SJSA1 (cell line): ENCODE data around the gene KLHL1. TPM values are rescaled to one million over a fixed set of nuclear protein-coding genes. Genes with fewer than 3 reads are reported as not detected.
"Not testable (repeated sequence)": the region's sequence is repeated elsewhere in the genome, so short reads cannot be mapped to it uniquely, and the experiment has no call there.

ENCODE experiments used
- DNase-seq, 2 experiments: peaks; one replicate each; pipeline ENCODE4 v3.0.0-alpha.2; 2015 to 2020; ENCODE audit warnings: low spot score in 2 of 2, low read depth in 1 of 2
- H3K27ac ChIP-seq: fragments of 250-450 bp; sonication (Bioruptor Pico); 2 replicates; pipeline ENCODE4 v1.5.1; 2020; ENCODE audit warnings: mild to moderate bottlenecking, moderate library complexity
- H3K27me3 ChIP-seq: fragments of 250-450 bp; sonication (Bioruptor Pico); replicated peaks from 2 replicates; pipeline ENCODE4 v1.5.1; 2020; ENCODE audit warnings: mild to moderate bottlenecking, moderate library complexity
- H3K36me3 ChIP-seq: fragments of 250-450 bp; sonication (Bioruptor Pico); 2 replicates; pipeline ENCODE4 v1.5.1; 2020; ENCODE audit warnings: mild to moderate bottlenecking
- H3K4me1 ChIP-seq: fragments of 250-450 bp; sonication (Bioruptor Pico); replicated peaks from 2 replicates; pipeline ENCODE4 v1.6.1; 2021; ENCODE audit warnings: mild to moderate bottlenecking
- H3K4me3 ChIP-seq: fragments of 250-450 bp; sonication (Bioruptor Pico); 2 replicates; pipeline ENCODE4 v1.5.1; 2020; ENCODE audit warnings: mild to moderate bottlenecking
- H3K9me3 ChIP-seq: fragments of 250-450 bp; sonication (Bioruptor Pico); replicated peaks from 2 replicates; pipeline ENCODE4 v1.5.1; 2020; ENCODE audit warnings: mild to moderate bottlenecking
- total RNA-seq: library from RNA; depleted of rRNA; stranded (reverse); fragments of >200 nt; shearing (Covaris generic); gene quantifications from 2 replicates; pipeline ENCODE4 v1.2.3, GENCODE V29; 2014; rRNA removed

KLHL1 gene, protein sequence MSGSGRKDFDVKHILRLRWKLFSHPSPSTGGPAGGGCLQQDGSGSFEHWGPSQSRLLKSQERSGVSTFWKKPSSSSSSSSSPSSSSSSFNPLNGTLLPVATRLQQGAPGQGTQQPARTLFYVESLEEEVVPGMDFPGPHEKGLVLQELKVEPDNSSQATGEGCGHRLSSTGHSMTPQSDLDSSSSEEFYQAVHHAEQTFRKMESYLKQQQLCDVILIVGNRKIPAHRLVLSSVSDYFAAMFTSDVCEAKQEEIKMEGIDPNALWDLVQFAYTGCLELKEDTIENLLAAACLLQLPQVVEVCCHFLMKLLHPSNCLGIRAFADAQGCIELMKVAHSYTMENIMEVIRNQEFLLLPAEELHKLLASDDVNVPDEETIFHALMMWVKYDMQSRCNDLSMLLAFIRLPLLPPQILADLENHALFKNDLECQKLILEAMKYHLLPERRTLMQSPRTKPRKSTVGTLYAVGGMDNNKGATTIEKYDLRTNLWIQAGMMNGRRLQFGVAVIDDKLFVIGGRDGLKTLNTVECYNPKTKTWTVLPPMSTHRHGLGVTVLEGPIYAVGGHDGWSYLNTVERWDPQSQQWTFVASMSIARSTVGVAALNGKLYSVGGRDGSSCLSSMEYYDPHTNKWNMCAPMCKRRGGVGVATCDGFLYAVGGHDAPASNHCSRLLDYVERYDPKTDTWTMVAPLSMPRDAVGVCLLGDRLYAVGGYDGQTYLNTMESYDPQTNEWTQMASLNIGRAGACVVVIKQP
- not detected in 2 replicates for total RNA-seq

- no peak within 1 kb of the TSS for H3K27ac ChIP-seq
- no peak for DNase-seq
- no peaks in the 10 kb centered on the region for H3K36me3 ChIP-seq
- H3K27me3 ChIP-seq = no peaks in the 10 kb centered on the region
- H3K4me1 ChIP-seq = no peaks in the 10 kb centered on the region
- no peak within 1 kb of the TSS for H3K4me3 ChIP-seq
- H3K9me3 ChIP-seq = no peaks in the 10 kb centered on the region; the same call in 1 of the 2 replicates
Observed at GRCh38 chr13:70108356-70109105, at the start of gene KLHL1. Gene KLHL1 (minus strand): TSS chr13:70108452. CDS start chr13:70107699, 753 bp downstream.

- H3K27ac ChIP-seq, H3K27me3 ChIP-seq, H3K4me3 ChIP-seq, H3K9me3 ChIP-seq, H3K4me1 ChIP-seq, DNase-seq, H3K36me3 ChIP-seq: not testable (repeated sequence)
Observed at GRCh38 chr13:70142658-70143057, 34.4 kb upstream of the KLHL1 start.

- no peak overlapping the region for H3K27ac ChIP-seq
- no peaks in the 10 kb centered on the region for H3K36me3 ChIP-seq
- DNase-seq = no peak
- H3K27me3 ChIP-seq = no peaks in the 10 kb centered on the region
- H3K9me3 ChIP-seq = no peaks in the 10 kb centered on the region
- no peaks in the 10 kb centered on the region for H3K4me1 ChIP-seq
- no peak overlapping the region for H3K4me3 ChIP-seq
Observed at GRCh38 chr13:70128098-70128497, 19.8 kb upstream of the KLHL1 start.

GRCh38 chr13:70125693-70126092, 17.4 kb upstream of the KLHL1 start:
- no peak overlapping the region for H3K27ac ChIP-seq

GRCh38 chr13:70117338-70117905, 9.2 kb upstream of the KLHL1 start:
- Histone ChIP-seq H3K4me1 (no peaks in the 10 kb centered on the region), H3K27ac (no peak overlapping the region), H3K4me3 (no peak overlapping the region), H3K9me3 (no peaks in the 10 kb centered on the region), H3K36me3 (no peaks in the 10 kb centered on the region), H3K27me3 (no peaks in the 10 kb centered on the region)
- DNase-seq = no peak

More at GRCh38 chr13:70125693-70126092, 17.4 kb upstream of the KLHL1 start:
- no peak overlapping the region for H3K4me3 ChIP-seq
- H3K4me1 ChIP-seq = no peaks in the 10 kb centered on the region
- no peaks in the 10 kb centered on the region for H3K27me3 ChIP-seq
- DNase-seq = no peak
- no peaks in the 10 kb centered on the region for H3K36me3 ChIP-seq
- no peaks in the 10 kb centered on the region for H3K9me3 ChIP-seq

- no peaks in the 10 kb centered on the region; the same call in 1 of the 2 replicates for H3K9me3 ChIP-seq
- no peaks in the 10 kb centered on the region for H3K27me3 ChIP-seq
- DNase-seq = no peak
- no peaks in the 10 kb centered on the region for H3K4me1 ChIP-seq
- H3K27ac ChIP-seq = no peak within 1 kb of the TSS
- no peaks in the 10 kb centered on the region for H3K36me3 ChIP-seq
- no peak within 1 kb of the TSS for H3K4me3 ChIP-seq
Observed at GRCh38 chr13:70107498-70108281, 562 bp downstream of the KLHL1 start, which contains the start of gene ATXN8OS. Gene ATXN8OS (plus strand): TSS chr13:70107826.

DNA sequence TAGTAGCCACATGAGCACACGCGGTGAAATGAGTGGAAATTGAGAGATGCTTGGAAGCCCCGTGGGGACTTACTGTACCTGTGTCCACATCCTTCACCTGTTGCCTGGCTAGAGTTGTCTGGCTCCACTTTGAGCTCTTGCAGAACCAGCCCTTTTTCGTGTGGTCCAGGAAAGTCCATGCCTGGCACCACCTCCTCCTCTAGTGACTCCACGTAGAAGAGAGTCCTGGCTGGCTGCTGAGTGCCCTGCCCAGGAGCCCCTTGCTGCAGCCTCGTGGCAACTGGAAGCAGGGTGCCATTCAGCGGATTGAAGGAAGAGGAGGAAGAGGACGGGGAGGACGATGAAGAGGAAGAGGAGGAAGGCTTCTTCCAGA, 1.1 kb downstream of the KLHL1 start:
- no peak overlapping the region for H3K4me3 ChIP-seq
- no peaks in the 10 kb centered on the region for H3K4me1 ChIP-seq
- H3K27me3 ChIP-seq = no peaks in the 10 kb centered on the region
- no peak for DNase-seq
- no peaks in the 10 kb centered on the region for H3K36me3 ChIP-seq
- H3K9me3 ChIP-seq = no peaks in the 10 kb centered on the region; the same call in 1 of the 2 replicates
- H3K27ac ChIP-seq = no peak overlapping the region

DNA sequence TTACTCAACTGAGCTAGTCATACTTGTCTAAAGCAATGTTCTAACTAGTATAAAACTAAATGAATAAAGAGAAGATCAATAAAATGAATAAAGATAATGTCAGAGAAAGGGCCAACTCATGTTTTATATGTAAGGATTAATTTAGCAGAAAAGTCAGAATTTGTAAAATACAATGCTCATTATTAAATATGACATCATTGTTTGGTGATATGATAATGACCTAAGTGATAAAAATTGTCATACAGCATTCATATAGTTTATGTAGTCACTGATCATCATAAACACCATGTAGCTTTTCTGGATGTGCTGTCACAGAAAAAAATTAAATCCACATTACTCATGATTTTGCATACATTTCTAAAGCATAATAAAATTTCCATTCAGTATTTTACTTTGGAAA, 3.8 kb downstream of the KLHL1 start:
- DNase-seq = no peak
- no peak overlapping the region for H3K27ac ChIP-seq
- H3K4me1 ChIP-seq = no peaks in the 10 kb centered on the region
- H3K36me3 ChIP-seq = no peaks in the 10 kb centered on the region
- no peaks in the 10 kb centered on the region for H3K27me3 ChIP-seq
- H3K4me3 ChIP-seq = no peak overlapping the region
- no peaks in the 10 kb centered on the region; the same call in 1 of the 2 replicates for H3K9me3 ChIP-seq

- Histone ChIP-seq H3K27me3 (no peaks in the 10 kb centered on the region), H3K9me3 (no peaks in the 10 kb centered on the region), H3K27ac (no peak overlapping the region), H3K4me1 (no peaks in the 10 kb centered on the region), H3K4me3 (no peak overlapping the region), H3K36me3 (no peaks in the 10 kb centered on the region)
- DNase-seq = no peak
Observed at GRCh38 chr13:70098669-70099068, 9.6 kb downstream of the KLHL1 start.

DNA sequence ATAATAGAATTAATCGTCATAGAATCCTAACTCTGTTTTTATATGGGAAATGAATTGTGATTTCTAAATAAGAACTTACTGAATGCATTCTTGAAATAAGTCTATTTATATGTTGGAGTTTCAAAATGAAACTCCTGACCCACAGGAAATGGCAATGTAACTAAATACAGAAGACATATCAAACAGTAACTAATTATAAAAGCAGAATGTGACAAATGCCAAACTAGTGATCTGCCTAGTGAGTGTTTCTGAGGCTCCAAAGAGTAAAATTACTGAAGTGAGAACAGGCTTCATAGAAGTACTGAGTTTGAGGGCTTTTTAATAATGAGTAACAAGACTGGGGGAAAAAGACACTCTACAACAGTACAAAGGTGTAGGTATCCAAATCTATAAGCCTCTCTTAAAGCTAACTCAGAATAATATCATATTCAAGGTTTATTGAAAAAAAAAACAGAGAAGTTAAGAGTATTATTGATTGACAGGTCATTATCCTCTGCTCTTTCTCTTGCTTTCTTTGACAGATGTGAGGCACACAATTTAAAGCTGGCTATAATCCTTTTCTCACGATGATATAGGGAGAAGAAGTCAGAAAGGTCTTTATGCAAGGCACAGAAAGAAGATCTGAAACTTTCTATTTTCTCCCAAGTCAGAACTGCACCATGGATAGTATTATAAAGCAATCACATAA, 18.1 kb downstream of the KLHL1 start:
- no peaks in the 10 kb centered on the region for H3K4me1 ChIP-seq
- DNase-seq = no peak
- H3K9me3 ChIP-seq = no peaks in the 10 kb centered on the region
- H3K27ac ChIP-seq = no peak overlapping the region
- H3K27me3 ChIP-seq = no peaks in the 10 kb centered on the region
- no peak overlapping the region for H3K4me3 ChIP-seq
- H3K36me3 ChIP-seq = no peaks in the 10 kb centered on the region

GRCh38 chr13:70088926-70089325, 19.3 kb downstream of the KLHL1 start:
- Histone ChIP-seq H3K9me3 (no peaks in the 10 kb centered on the region), H3K27me3 (no peaks in the 10 kb centered on the region), H3K27ac (no peak overlapping the region), H3K4me3 (no peak overlapping the region), H3K4me1 (no peaks in the 10 kb centered on the region), H3K36me3 (no peaks in the 10 kb centered on the region)
- no peak for DNase-seq

GRCh38 chr13:70087247-70087646, 21.0 kb downstream of the KLHL1 start:
- H3K4me3 ChIP-seq = no peak overlapping the region
- H3K36me3 ChIP-seq = no peaks in the 10 kb centered on the region
- H3K4me1 ChIP-seq = no peaks in the 10 kb centered on the region
- H3K27me3 ChIP-seq = no peaks in the 10 kb centered on the region
- H3K9me3 ChIP-seq = no peaks in the 10 kb centered on the region
- no peak overlapping the region for H3K27ac ChIP-seq
- no peak for DNase-seq
